ENCODE measurements around the gene PCDHA12. TPM values are rescaled to one million over a fixed set of nuclear protein-coding genes. Genes with fewer than 3 reads are reported as not detected.

The PCDHA12 gene
- total and polyA plus RNA-seq, 2 donors (not counting 3 experiments of a cell fraction or from before 2014, with no cell fraction given): 0.03 TPM; not detected in 1

- CTCF ChIA-PET: no interaction called here
- Histone ChIP-seq H3K27ac (ENCODE audit: insufficient read depth, low read depth, low read length) (no peak overlapping the region), H3K9me3 (replicated peaks; ENCODE audit: control insufficient read depth, insufficient read depth, low read length) (no peaks in the 10 kb centered on the region), H3K27me3 (ENCODE audit: control insufficient read depth in 2 of 2, insufficient read depth in 2 of 2, low read length in 2 of 2) (no peaks in the 10 kb centered on the region), H3K4me1 (ENCODE audit: control insufficient read depth, extremely low read depth, insufficient read depth, low read length) (no peaks in the 10 kb centered on the region), H3K9ac (replicated peaks; ENCODE audit: extremely low read depth, insufficient read depth, low read length) (no peak overlapping the region), H2AFZ (ENCODE audit: low read depth, low read length) (no peak overlapping the region), H4K20me1 (replicated peaks; ENCODE audit: control insufficient read depth, extremely low read depth, insufficient read depth, low read length) (no peaks in the 10 kb centered on the region), H3K36me3 (ENCODE audit: control insufficient read depth in 2 of 2, extremely low read depth in 1 of 2, insufficient read depth in 2 of 2, low read length in 2 of 2) (no peaks in the 10 kb centered on the region), H3K79me2 (ENCODE audit: control insufficient read depth, insufficient read depth, low read length) (no peaks in the 10 kb centered on the region), H3K9me1 (replicated peaks; ENCODE audit: control insufficient read depth, extremely low read depth, insufficient read depth, low read length) (no peaks in the 10 kb centered on the region), H3K4me3 (replicated peaks in 1 of 3; ENCODE audit: insufficient read depth in 1 of 3, low read depth in 1 of 3, low read length in 3 of 3) (no peak overlapping the region), H3K4me2 (ENCODE audit: insufficient read depth, low read length) (no peak overlapping the region)
- dilution Hi-C loops (cut with MboI; ENCODE audit: extremely low pct_ligation_motif_present, low sequenced_read_pairs): no loop called here
- POLR2A ChIA-PET: no interaction called here
- no peak for DNase-seq (ENCODE audit: low read depth, low spot score)
- TF ChIP-seq POLR2AphosphoS5 (IDR thresholded peaks at IDR 0.05; ENCODE audit: insufficient read depth, low read depth, low read length): no peak
- no peak for TF ChIP-seq JUN (IDR thresholded peaks at IDR 0.05; ENCODE audit: borderline replicate concordance, insufficient read depth, insufficient read length, low read depth)
- TF ChIP-seq FOS (IDR thresholded peaks at IDR 0.05; ENCODE audit: borderline replicate concordance, insufficient read depth, low read length): no peak
- TF ChIP-seq, protein P1, sequence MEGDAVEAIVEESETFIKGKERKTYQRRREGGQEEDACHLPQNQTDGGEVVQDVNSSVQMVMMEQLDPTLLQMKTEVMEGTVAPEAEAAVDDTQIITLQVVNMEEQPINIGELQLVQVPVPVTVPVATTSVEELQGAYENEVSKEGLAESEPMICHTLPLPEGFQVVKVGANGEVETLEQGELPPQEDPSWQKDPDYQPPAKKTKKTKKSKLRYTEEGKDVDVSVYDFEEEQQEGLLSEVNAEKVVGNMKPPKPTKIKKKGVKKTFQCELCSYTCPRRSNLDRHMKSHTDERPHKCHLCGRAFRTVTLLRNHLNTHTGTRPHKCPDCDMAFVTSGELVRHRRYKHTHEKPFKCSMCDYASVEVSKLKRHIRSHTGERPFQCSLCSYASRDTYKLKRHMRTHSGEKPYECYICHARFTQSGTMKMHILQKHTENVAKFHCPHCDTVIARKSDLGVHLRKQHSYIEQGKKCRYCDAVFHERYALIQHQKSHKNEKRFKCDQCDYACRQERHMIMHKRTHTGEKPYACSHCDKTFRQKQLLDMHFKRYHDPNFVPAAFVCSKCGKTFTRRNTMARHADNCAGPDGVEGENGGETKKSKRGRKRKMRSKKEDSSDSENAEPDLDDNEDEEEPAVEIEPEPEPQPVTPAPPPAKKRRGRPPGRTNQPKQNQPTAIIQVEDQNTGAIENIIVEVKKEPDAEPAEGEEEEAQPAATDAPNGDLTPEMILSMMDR (IDR thresholded peaks at IDR 0.05; ENCODE audit: extremely low read depth in 1 of 2, insufficient read depth in 1 of 2, low read depth in 1 of 2, low read length in 2 of 2): no peak
- TF ChIP-seq POLR2A (IDR thresholded peaks at IDR 0.05; ENCODE audit: low read depth, low read length): no peak
- no peak for TF ChIP-seq MYC (IDR thresholded peaks at IDR 0.05; ENCODE audit: low read depth, low read length)
- TF ChIP-seq EZH2 (IDR thresholded peaks at IDR 0.05; ENCODE audit: borderline replicate concordance, low read depth, low read length, severe bottlenecking): no peak
- no peak for TF ChIP-seq MAX (IDR thresholded peaks at IDR 0.05; ENCODE audit: insufficient read depth, insufficient read length)
- TF ChIP-seq GATA2 (IDR thresholded peaks at IDR 0.05; ENCODE audit: insufficient read depth, insufficient read length, low read depth, low read length): no peak
- no TSS peak for BruUV-seq (replicated peaks)
- intact Hi-C loops (cut with micrococcal nuclease): no loop called here
- no peak for FAIRE-seq
Observed at GRCh38 chr5:140857987-140858240, 17.2 kb upstream of the PCDHA12 start.
